GM19035 (cell line): Measurements from ENCODE around the gene RFC2.
"Not testable (repeated sequence)": the region's sequence is repeated elsewhere in the genome, so short reads cannot be mapped to it uniquely, and the experiment has no call there.

Experiments used
- ATAC-seq: cut with Tn5 transposase; IDR thresholded peaks from one replicate; pipeline ENCODE4 v1.9.1; 2021; ENCODE audit not compliant: unreplicated experiment

Gene RFC2

GRCh38 chr7:74283858-74284447 is 29.8 kb upstream of the RFC2 start:
- no peak for ATAC-seq

GRCh38 chr7:74282748-74283459 is 28.7 kb upstream of the RFC2 start:
- no peak for ATAC-seq

GRCh38 chr7:74280985-74281384 is 26.8 kb upstream of the RFC2 start:
- ATAC-seq = no peak

- no peak for ATAC-seq
Observed at GRCh38 chr7:74277636-74278035, 23.4 kb upstream of the RFC2 start.

- ATAC-seq = no peak
Observed at GRCh38 chr7:74275401-74275881, 21.2 kb upstream of the RFC2 start.

- ATAC-seq = peak; percentile 75
Observed at GRCh38 chr7:74272305-74273038, 18.3 kb upstream of the RFC2 start.

- ATAC-seq = no peak
Observed at GRCh38 chr7:74271742-74272141, 17.5 kb upstream of the RFC2 start.

- peak; percentile 34 for ATAC-seq
Observed at GRCh38 chr7:74269757-74270277, 15.6 kb upstream of the RFC2 start.

GRCh38 chr7:74267756-74268565 is 13.8 kb upstream of the RFC2 start:
- no peak for ATAC-seq

- no peak for ATAC-seq
Observed at GRCh38 chr7:74266191-74266963, 12.2 kb upstream of the RFC2 start.

- no peak for ATAC-seq
Observed at GRCh38 chr7:74263399-74264120, 9.4 kb upstream of the RFC2 start.

GRCh38 chr7:74262639-74263398 is 8.6 kb upstream of the RFC2 start:
- no peak for ATAC-seq

GRCh38 chr7:74258639-74259038 is 4.4 kb upstream of the RFC2 start:
- ATAC-seq = no peak

- no peak for ATAC-seq
Observed at GRCh38 chr7:74256491-74257408, 2.6 kb upstream of the RFC2 start.

GRCh38 chr7:74255461-74255860 is 1.3 kb upstream of the RFC2 start:
- not testable (repeated sequence) for ATAC-seq

GRCh38 chr7:74254858-74255379 is 720 bp upstream of the RFC2 start:
- ATAC-seq = no peak

GRCh38 chr7:74253835-74254128 is 417 bp downstream of the RFC2 start:
- peak; percentile 17 for ATAC-seq

GRCh38 chr7:74253331-74253730 is 868 bp downstream of the RFC2 start:
- no peak for ATAC-seq
